ENCODE results near the gene LPCAT1. TPM values are rescaled to one million over a fixed set of nuclear protein-coding genes. Genes with fewer than 3 reads are reported as not detected.
"Not testable (repeated sequence)": the region's sequence is repeated elsewhere in the genome, so short reads cannot be mapped to it uniquely, and the experiment has no call there.

The LPCAT1 gene
- total and polyA plus RNA-seq, 10 of the 15 experiments (the other 5 are each of a cell fraction or from before 2014, with no cell fraction given), result 2.3 to 109 (median 72.7) TPM

GRCh38 chr5:1505506-1506241 lies 18.1 kb downstream of the LPCAT1 start:
- Histone ChIP-seq H3K4me2 (ENCODE audit: control insufficient read depth, insufficient read depth) (no peak overlapping the region), H4K20me1 (ENCODE audit: control insufficient read depth, insufficient read depth) (no peaks in the 10 kb centered on the region; the same call in 1 of the 2 replicates), H3K9ac (ENCODE audit: control insufficient read depth, insufficient read depth, low read length) (no peak overlapping the region), H3K9me3 (replicated peaks; ENCODE audit: control insufficient read depth, insufficient read depth, low read length) (no peaks in the 10 kb centered on the region), H3K4me3 (no peak overlapping the region), H3K36me3 (ENCODE audit: control insufficient read depth in 2 of 2, insufficient read depth in 2 of 2, low read length in 1 of 2) (peaks cover 10 to 36% of the 10 kb centered on the region in 2 experiments), H3K4me1 (ENCODE audit: control insufficient read depth, insufficient read depth, low read length) (peaks cover 59% of the 10 kb centered on the region), H3K27ac (ENCODE audit: control insufficient read depth, insufficient read depth) (no peak overlapping the region), H3K79me2 (ENCODE audit: control insufficient read depth, insufficient read depth, low read length) (peaks cover 69% of the 10 kb centered on the region), H2AFZ (ENCODE audit: control insufficient read depth, low read depth, low read length) (no peak overlapping the region), H3K27me3 (replicated peaks in 1 of 2; ENCODE audit: control insufficient read depth in 2 of 2, insufficient read depth in 2 of 2, low read length in 1 of 2) (no peaks in the 10 kb centered on the region)
- ATAC-seq (no peak), DNase-seq (ENCODE audit: low read depth, low spot score) (no peak), FAIRE-seq (no peak)
- ChIA-PET CTCF (no interaction called here), SMC1A (ENCODE audit: uncharacterized antibody, unreplicated experiment) (interaction anchor here (1.7 kb wide), 1 partner anchor 139 kb away, joined by 3 read pairs; no protein-coding TSS in a partner anchor), POLR2A (interaction anchor here (0.7 kb wide), 1 partner anchor 15 kb away, joined by 7 read pairs; no protein-coding TSS in a partner anchor), RAD21 (ENCODE audit: unreplicated experiment) (interaction anchor here (0.6 to 1.0 kb wide), 3 partner anchors 25 to 88 kb away, joined by 3 to 5 read pairs (median 4); no protein-coding TSS in a partner anchor)
- intact Hi-C loops (cut with micrococcal nuclease; ENCODE audit: unreplicated experiment) (no loop called here), in situ Hi-C loops (cut with MboI) (no loop called here)
- TF ChIP-seq BCL11A (IDR thresholded peaks at IDR 0.05; ENCODE audit: low read depth, low read length), result 0 out of 2 replicates have a peak, but pooled peaks have one; percentile 11
- no peak for TF ChIP-seq JUNB (IDR thresholded peaks at IDR 0.05)
- TF ChIP-seq HSF1 (IDR thresholded peaks at IDR 0.05; ENCODE audit: low read depth, low read length), result no peak
- TF ChIP-seq NRF1 (conservative IDR thresholded peaks at IDR 0.05; ENCODE audit: low read depth, low read length), result no peak
- TF ChIP-seq BCL3 (IDR thresholded peaks at IDR 0.05; ENCODE audit: borderline replicate concordance, insufficient read depth, low read depth, low read length, poor library complexity, severe bottlenecking), result peak; percentile 25
- peak; percentile 70 for TF ChIP-seq USF1 (IDR thresholded peaks at IDR 0.05; ENCODE audit: borderline replicate concordance, extremely low read length, insufficient read depth, low read depth, low read length)
- no peak for TF ChIP-seq FOXM1 (IDR thresholded peaks at IDR 0.05; ENCODE audit: low read depth, low read length)
- WGBS (ENCODE audit: insufficient coverage, insufficient replicate concordance, low lambda C conversion rate, missing lambda C conversion rate), result 63% methylated on average over 19 of the region's 24 CpGs
- BruUV-seq (replicated peaks), result no TSS peak

- RAD21 ChIA-PET (ENCODE audit: unreplicated experiment), result interaction anchor here (1.0 to 2.7 kb wide), 4 partner anchors 10 to 31 kb away, joined by 3 to 18 read pairs (median 11); no protein-coding TSS in a partner anchor
- H4K20me1 ChIP-seq (ENCODE audit: control insufficient read depth, insufficient read depth); intact Hi-C loops (cut with micrococcal nuclease; ENCODE audit: unreplicated experiment); ATAC-seq; H3K27me3 ChIP-seq (replicated peaks in 1 of 2; ENCODE audit: control insufficient read depth in 2 of 2, insufficient read depth in 2 of 2, low read length in 1 of 2); H3K4me2 ChIP-seq (ENCODE audit: control insufficient read depth, insufficient read depth); POLR2A ChIA-PET; in situ Hi-C loops (cut with MboI); H3K4me3 ChIP-seq; H2AFZ ChIP-seq (ENCODE audit: control insufficient read depth, low read depth, low read length); H3K9me3 ChIP-seq (replicated peaks; ENCODE audit: control insufficient read depth, insufficient read depth, low read length); BruUV-seq (replicated peaks); DNase-seq (ENCODE audit: low read depth, low spot score); H3K27ac ChIP-seq (ENCODE audit: control insufficient read depth, insufficient read depth); FAIRE-seq; H3K9ac ChIP-seq (ENCODE audit: control insufficient read depth, insufficient read depth, low read length): not testable (repeated sequence)
- 85% methylated on average over 14 of the region's 14 CpGs for WGBS (ENCODE audit: insufficient coverage, insufficient replicate concordance, low lambda C conversion rate, missing lambda C conversion rate)
- Histone ChIP-seq H3K4me1 (ENCODE audit: control insufficient read depth, insufficient read depth, low read length) (peaks cover 65% of the 10 kb centered on the region), H3K36me3 (ENCODE audit: control insufficient read depth in 2 of 2, insufficient read depth in 2 of 2, low read length in 1 of 2) (peaks cover 10 to 35% of the 10 kb centered on the region in 2 experiments), H3K79me2 (ENCODE audit: control insufficient read depth, insufficient read depth, low read length) (peaks cover 71% of the 10 kb centered on the region)
- SMC1A ChIA-PET (ENCODE audit: uncharacterized antibody, unreplicated experiment), result interaction anchor here (1.7 to 4.0 kb wide), 6 partner anchors 8 to 140 kb away, joined by 3 to 60 read pairs (median 12); no protein-coding TSS in a partner anchor
- CTCF ChIA-PET, result interaction anchor here (3.5 kb wide), 1 partner anchor 15 kb away, joined by 27 read pairs; no protein-coding TSS in a partner anchor
These were observed 18.7 kb downstream of the LPCAT1 start for GRCh38 chr5:1505089-1505488.
